GM19035 (cell line): ENCODE measurements around the gene SQOR.

Experiments
- ATAC-seq: cut with Tn5 transposase; IDR thresholded peaks from one replicate; pipeline ENCODE4 v1.9.1; 2021; ENCODE audit not compliant: unreplicated experiment

SQOR gene

DNA sequence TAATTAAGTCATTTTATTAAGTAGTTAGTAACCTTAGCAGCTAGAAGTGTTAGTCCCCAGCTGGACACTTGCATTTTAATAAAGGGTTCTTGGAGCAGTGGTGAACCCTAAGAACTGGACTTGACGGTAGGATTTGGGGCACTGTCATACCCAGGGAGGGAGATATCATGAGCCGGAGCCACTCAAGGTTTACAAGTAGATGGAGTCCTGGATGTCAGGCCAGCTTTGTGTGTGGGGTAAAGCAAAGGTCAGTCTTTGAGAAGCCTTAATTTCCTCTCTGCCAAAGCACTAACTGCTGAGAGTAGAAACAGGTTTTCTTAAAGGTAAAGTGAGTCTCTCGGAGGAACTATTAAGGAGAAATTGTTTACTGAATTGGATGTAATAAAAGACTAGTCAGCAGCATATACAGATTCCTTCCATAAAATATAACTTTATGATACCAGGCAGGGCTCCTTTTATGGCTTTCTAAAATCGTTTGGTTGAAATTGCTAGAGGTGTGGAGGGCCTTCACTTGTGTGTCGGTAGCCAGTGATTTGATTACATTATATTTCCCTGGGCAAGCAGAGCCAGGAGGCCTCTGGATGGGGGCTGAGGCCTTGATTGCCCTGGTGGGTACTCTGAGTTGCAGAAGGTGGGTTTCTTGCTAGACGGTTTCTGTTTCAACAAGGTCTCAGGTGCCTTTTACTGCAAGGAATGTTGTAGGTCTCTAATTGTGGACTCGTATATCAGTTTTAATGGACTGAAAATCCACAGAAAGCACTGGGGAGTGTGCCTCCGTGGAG lies 23.1 kb downstream of the SQOR start:
- ATAC-seq: no peak

- ATAC-seq: no peak
Measured at GRCh38 chr15:45660231-45660979, 25.6 kb downstream of the SQOR start.

DNA sequence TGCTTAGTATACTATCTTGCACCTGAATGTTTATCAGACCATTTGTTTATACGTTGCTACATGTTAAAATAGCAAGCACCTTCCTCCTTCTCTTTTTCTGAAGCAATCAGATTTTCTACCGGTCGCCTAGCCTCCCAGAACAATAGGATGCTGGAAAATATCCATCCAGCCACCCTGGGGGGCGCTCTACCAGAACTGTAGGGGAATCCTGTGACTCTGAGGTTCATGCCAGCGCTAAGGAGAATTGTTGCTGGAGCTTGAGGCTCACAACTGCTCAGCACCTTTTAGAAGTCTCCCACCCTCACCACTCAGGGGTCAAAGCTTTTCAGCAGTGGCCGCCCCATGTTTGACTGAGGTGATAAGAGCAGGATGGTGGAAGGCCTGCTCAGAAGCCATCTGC lies 27.5 kb downstream of the SQOR start:
- ATAC-seq: no peak

- no peak for ATAC-seq
Measured at GRCh38 chr15:45664451-45664850, 29.6 kb downstream of the SQOR start.

DNA sequence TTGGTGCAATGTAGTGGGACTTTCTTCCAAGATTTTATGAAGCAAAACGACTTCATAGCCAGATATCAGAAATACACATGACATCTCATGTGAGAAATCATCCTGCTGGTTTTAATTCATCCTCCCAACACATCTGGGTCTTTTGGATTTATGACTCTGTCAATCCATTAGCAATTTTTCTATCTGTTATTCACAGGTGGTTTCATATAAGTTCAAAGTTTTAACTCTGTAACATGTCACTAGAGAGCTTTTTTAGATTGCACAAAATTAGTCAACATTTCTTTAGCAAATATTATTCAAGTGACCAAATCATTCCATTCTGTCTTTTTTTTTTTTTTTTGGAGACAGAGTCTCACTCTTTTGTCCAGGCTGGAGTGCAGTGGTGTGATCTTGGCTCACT lies 30.4 kb downstream of the SQOR start:
- no peak for ATAC-seq

GRCh38 chr15:45666119-45666875 lies 31.5 kb downstream of the SQOR start:
- no peak for ATAC-seq

DNA sequence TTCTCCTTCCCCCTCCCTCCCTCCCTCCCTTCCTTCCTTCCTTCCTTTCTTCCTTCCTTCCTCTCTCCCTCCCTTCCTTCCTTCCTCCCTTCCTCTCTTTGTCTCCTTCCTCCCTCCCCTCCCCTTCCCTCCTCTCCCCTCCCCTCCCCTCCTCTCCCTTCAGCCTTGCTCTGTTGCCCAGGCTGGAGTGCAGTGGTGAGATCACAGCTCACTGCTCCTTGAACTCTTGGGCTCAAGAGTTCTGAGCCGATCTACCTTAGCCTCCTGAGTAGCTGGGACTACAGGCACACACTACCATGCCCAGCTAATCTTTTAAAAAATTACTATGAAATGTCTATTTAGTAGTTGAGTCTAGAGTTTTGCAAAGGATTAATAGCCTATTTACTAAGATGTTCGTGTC lies 32.2 kb downstream of the SQOR start:
- no peak for ATAC-seq

- no peak for ATAC-seq
Measured at GRCh38 chr15:45668386-45668785, 33.6 kb downstream of the SQOR start.

GRCh38 chr15:45669422-45669821 lies 34.6 kb downstream of the SQOR start:
- ATAC-seq: no peak

DNA sequence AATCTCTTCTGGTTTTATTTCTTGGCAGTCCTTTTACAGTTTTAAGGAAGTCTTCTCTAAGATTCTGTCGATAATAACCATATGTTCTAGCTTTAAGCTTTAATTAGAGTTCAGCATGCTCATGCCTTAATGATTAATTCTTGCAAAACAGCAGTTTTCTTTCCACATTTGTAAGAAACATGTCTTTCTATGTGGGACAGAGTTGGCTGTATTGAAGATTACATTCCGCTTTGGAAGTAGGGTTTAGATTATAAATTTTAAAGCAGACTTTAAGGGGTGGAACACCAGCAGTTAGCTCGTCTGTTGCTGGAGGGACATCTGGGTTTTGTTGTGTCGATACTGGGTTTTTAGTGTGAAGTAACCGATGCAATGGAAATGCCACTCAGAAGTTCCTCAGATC lies 35.3 kb downstream of the SQOR start:
- no peak for ATAC-seq

DNA sequence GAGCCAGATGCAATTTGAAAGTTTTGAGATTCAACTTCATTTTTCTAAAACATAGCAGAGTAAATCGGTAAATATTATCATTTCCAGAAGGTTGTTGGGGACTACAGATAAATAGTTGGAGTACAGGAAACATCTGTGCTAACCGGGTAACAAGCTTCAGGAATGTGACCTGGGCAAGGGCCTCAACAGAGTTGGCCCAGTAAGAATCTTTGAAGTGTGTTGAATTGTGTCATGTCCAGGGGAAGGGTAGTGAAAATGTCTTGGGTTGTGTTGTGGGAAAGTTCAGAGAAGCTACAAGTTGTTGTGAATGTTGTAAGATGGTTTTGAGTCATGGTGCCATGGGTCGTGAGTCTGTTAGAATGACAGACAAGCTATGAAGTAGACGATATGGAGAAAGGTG lies 35.7 kb downstream of the SQOR start:
- ATAC-seq: no peak

DNA sequence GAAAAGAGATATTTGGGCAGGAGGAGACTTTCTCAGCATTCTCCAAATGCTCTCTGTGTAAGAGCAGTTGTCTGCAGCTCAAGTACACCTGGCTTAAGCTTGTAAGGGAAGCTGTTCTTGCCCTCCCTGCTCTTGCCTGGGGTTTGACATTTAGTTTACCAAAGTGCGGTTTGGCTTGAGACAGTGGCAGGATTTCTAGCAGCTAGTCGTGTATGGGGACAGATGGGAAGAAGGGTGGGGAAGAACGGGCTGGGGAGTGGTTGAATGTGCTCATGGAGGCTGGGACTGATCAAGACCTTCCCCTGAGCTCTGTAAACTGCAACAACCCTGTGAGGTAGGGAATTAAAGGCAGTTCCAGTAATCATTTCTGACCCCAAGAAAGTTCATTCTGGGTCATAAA lies 39.8 kb downstream of the SQOR start:
- ATAC-seq: no peak

DNA sequence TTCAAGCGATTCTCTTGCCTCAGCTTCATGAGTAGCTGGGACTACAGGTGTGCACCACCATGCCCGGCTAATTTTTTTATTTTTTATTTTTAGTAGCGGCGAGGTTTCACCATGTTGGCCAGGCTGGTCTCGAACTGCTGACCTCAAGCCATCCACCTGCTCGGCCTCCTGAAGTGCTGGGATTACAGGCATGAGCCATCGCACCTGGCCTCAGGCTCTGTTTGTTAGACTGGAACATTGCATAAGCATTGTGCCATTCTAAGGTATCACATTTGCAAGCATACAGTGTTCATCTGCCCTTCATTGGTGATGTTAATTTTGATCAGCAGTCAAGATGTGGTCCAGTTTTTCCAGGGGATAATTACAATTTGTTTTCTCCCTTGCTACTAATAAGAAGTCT lies 43.0 kb downstream of the SQOR start:
- ATAC-seq: no peak

DNA sequence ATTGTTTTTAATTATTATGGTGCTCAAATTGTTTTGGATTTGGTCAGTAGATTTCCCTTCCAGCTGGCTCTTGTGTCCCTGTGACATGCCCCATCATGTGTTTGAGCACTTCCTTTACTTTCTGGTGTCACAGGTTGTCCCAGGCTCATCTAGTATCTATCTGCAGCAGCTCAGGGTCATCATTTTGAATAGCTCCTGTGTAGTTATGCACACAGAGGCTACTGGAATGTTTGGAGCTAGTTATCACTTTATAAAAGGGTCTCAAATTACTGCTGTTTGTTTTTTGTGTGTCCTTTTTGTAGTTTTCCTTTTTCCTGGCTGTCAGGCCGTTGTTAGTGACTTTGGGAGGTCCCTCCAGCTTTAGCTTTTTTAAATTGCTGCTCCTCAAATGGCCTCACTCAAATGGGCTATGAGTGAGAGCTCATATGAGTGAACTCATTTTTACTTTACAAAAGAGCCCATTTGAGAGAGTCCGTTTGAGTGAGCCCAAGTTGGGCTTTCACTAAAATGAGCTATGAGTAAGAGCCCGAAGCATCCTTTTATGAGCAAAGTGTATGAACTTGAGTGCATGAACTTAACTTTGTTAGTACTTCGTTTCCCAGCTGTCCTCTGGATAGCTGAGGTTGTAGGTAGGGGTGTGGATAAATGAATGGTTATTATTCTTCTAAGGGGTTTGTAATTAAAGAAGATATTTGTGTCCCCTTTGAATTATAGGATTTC lies 43.8 kb downstream of the SQOR start:
- no peak for ATAC-seq

- ATAC-seq: no peak
Measured at GRCh38 chr15:45684533-45684932, 49.7 kb downstream of the SQOR start.

- no peak for ATAC-seq
Measured at GRCh38 chr15:45689616-45690015, 54.8 kb downstream of the SQOR start.

DNA sequence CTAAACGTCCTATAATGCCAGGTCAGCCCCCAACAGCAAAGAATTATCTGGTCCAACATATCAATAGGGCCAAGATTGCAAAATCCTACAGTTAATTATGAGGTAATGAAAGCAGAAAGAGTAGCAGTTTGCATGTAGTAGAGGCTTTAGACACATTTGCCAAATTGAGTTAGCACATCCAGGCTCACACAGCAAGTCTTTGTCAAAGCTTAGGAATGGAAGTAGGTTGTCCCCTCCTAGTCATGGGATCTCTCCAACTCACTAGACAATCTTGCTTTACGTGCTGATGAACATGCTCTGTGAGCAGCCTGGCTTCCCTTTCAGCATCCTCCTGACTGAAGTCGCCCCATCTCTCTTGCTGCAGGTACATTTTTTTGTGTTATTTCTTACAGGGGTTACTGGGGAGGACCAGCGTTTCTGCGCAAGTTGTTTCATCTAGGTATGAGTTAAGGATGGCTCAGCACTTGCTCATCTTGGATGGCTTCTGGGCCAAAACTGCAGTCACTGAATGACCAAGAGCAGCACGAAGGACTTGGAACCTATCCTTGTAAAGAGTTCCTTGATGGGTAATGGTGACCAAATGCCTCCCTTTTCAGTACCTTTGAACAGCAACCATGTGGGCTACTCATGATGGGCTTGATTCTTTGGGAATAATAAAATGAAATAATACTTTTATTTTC lies 55.9 kb downstream of the SQOR start:
- ATAC-seq: no peak

- ATAC-seq: no peak
Measured at GRCh38 chr15:45701108-45701507, 66.3 kb downstream of the SQOR start.

DNA sequence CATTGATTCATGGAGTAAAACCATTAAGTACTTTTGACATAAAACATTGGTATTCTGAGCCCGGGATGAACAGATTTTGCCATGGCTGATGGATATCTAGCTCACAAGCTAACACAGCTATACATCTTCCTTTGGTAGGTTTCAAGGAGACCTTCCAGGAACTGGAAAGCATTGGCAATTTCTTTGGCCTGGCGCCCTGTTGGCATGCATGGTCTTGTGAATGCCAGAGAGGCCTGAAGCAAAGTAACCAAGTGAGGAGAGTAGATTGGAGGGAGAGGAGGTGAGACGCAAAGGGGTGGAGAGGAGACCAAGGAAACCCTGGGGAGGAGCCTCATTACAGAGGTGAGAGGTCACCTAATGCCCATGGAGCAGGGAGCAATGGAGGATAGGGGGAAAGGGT lies 67.2 kb downstream of the SQOR start:
- no peak for ATAC-seq

DNA sequence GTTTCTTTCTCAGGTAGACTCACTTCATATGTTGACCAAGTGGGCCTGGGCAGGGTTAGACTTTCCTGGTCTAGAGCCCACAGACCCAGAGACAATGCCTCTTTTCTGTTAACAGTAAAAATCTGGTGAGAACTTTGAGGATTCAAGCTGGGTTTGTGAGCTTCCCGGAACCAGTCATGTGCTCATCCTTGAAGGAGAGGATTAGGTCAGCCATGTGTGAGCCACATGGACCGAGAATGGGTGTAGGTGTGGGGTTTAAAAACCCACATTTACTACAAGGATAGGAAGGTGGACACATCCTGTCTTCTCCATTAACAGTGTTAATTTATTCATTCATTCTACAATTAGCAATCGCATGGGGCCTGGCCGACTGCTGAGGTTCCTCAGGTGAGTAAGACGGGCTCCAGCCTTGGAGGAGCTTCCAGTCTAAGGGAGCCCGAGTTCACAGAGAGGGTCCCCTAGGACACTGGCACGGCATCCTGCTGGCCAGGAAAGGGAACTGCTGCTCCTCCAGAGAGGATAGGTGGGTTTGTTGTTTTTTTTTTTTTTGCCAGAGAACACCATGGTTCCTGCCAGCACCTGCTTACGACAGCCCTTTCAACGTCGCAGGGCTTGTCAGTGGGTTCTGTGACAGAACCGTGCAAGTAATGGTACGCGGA lies 69.0 kb downstream of the SQOR start:
- ATAC-seq: no peak
